NB4 (cell line): ENCODE measurements around the gene RNF7.

Experiments used
- DNase-seq: peaks from one replicate; pipeline ENCODE4 v3.0.0; 2010; ENCODE audit warnings: low read depth
- H3K4me3 ChIP-seq: one replicate; pipeline ENCODE4 v1.5.1; 2011; ENCODE audit warnings: mild to moderate bottlenecking, low read depth, low read length, moderate library complexity
- CTCF ChIP-seq: IDR thresholded peaks from one replicate; pipeline ENCODE4 v1.5.1; 2012; ENCODE audit warnings: low read depth, low read length
- MAX ChIP-seq: IDR thresholded peaks from 2 replicates; pipeline ENCODE4 v1.6.1; 2011; ENCODE audit warnings: low read depth, low read length
- MYC ChIP-seq: IDR thresholded peaks from 2 replicates; pipeline ENCODE4 v1.6.1; 2011; ENCODE audit warnings: low read depth, low read length
- POLR2A ChIP-seq: IDR thresholded peaks from 2 replicates; pipeline ENCODE4 v1.6.1; 2011; ENCODE audit warnings: mild to moderate bottlenecking; ENCODE audit not compliant: insufficient read length; ENCODE audit errors: extremely low read depth

The RNF7 gene

GRCh38 chr3:141714671-141715070 lies 23.4 kb upstream of the RNF7 start:
- H3K4me3 ChIP-seq, result no peak overlapping the region
- no peak for DNase-seq
- TF ChIP-seq MYC (no peak), CTCF (no peak)

- no peak for DNase-seq
- no peak for TF ChIP-seq CTCF
- H3K4me3 ChIP-seq, result no peak overlapping the region
These were observed 16.0 kb upstream of the RNF7 start for GRCh38 chr3:141722081-141722480.

DNA sequence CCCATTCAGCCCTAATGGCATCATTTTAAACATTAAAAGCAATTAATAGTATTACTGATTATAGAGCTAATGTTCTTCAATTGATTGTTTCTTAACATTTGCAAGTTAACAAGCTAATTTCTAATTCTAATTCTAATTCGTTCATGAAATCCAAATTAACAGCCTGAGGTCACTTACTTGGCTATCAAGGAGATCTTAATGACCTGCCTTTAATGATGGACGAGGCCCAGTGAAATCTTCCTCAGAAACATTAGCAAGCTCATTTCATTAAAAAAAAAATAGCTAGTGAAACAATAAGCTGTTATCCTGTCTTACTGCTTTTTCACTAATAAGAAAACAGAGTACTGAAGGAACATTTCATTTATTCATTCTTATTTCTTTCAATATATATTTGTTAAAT lies 15.4 kb upstream of the RNF7 start:
- no peak for DNase-seq
- no peak for TF ChIP-seq MYC
- TF ChIP-seq CTCF, result no peak
- no peak for TF ChIP-seq POLR2A
- TF ChIP-seq MAX, result no peak
- H3K4me3 ChIP-seq, result no peak overlapping the region

DNA sequence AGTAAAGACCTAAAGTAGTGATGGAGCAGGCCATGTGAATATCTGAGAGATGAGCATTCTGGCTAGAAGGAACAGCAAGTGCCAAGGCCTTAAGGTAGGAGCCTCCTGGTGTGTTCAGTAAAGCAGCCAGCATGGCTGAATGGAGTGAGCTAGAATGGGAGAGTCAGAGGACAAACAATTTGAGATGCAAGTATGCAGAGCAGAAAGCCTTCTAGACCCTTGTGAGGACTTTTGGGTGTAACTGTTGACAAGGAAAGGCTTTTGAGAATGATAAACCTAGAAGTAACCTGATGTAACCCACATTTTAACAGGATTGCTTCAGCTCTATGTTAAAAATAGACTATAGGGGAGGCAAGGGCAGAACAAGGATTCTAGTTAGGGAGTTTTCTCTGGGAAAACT lies 14.8 kb upstream of the RNF7 start:
- TF ChIP-seq MYC, result no peak
- no peak for TF ChIP-seq CTCF
- TF ChIP-seq POLR2A, result no peak
- no peak for TF ChIP-seq MAX
- DNase-seq, result no peak
- no peak overlapping the region for H3K4me3 ChIP-seq

DNA sequence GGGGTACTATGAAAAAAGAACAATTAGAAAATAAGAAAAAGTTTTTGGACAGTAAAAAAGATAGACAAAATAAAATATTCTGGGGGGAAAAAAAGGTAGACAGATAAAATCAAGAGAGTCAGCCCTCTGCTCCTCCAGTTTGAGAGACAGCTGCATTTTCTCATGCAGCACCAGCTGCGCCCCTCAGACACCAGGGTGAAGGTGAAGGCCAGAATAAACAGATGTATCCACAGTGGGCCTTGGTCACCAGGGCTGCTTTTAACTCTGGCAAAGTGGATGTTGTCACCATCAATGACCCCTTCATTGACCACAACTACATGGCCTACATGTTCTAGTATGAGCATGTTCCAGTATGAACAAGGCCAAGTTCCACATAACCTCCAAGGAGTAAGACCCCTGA lies 13.9 kb upstream of the RNF7 start:
- TF ChIP-seq POLR2A (no peak), MYC (no peak), CTCF (no peak), MAX (no peak)
- DNase-seq, result no peak
- no peak overlapping the region for H3K4me3 ChIP-seq

DNA sequence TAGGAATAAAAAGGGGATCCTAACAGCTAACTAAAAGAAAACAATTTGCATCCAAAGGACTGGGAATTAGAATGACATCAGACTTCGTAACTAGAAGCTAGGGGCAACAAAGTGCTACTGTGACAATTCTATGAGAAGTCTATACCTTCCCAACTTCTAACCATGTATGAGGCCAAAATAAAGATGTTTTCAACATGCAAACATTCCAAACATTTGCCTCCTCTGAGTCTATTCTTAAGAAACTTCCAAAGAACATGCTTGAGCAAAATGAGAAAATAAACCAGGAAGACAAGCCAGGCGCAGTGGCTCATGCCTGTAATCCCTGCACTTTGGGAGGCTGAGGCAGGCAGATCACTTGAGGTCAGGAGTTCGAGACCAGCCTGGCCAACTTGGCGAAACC lies 13.1 kb upstream of the RNF7 start:
- DNase-seq, result no peak
- H3K4me3 ChIP-seq, result no peak overlapping the region
- no peak for TF ChIP-seq POLR2A
- no peak for TF ChIP-seq CTCF
